SW480 (cell line): Measurements from ENCODE around the gene CNOT6.

ENCODE experiments used
- DNase-seq: peaks from one replicate; pipeline ENCODE4 v3.0.0-alpha.2; 2016; ENCODE audit warnings: low spot score

Gene CNOT6

GRCh38 chr5:180599981-180600553 lies 105.9 kb downstream of the CNOT6 start:
- no peak for DNase-seq

- no peak for DNase-seq
These were observed 106.4 kb downstream of the CNOT6 start for GRCh38 chr5:180600554-180601041.

GRCh38 chr5:180601591-180602480 lies 107.7 kb downstream of the CNOT6 start:
- no peak for DNase-seq

GRCh38 chr5:180602481-180603075 lies 108.4 kb downstream of the CNOT6 start:
- DNase-seq: no peak

GRCh38 chr5:180603076-180603594 lies 109.0 kb downstream of the CNOT6 start:
- DNase-seq: no peak

- DNase-seq: no peak
These were observed 110.1 kb downstream of the CNOT6 start for GRCh38 chr5:180604271-180604670.

GRCh38 chr5:180605554-180606214 lies 111.5 kb downstream of the CNOT6 start:
- peak; percentile 69 for DNase-seq

GRCh38 chr5:180606215-180606785 lies 112.1 kb downstream of the CNOT6 start:
- DNase-seq: no peak

GRCh38 chr5:180607861-180608571 lies 113.8 kb downstream of the CNOT6 start:
- no peak for DNase-seq

GRCh38 chr5:180608572-180609310 lies 114.6 kb downstream of the CNOT6 start:
- no peak for DNase-seq

GRCh38 chr5:180609386-180609785 lies 115.2 kb downstream of the CNOT6 start:
- DNase-seq: no peak

GRCh38 chr5:180609817-180610550 lies 115.8 kb downstream of the CNOT6 start:
- DNase-seq: no peak

- DNase-seq: no peak
These were observed 117.1 kb downstream of the CNOT6 start for GRCh38 chr5:180611140-180611850.

GRCh38 chr5:180612683-180613082 lies 118.5 kb downstream of the CNOT6 start:
- no peak for DNase-seq

- DNase-seq: no peak
These were observed 119.1 kb downstream of the CNOT6 start for GRCh38 chr5:180613188-180613813.

- no peak for DNase-seq
These were observed 119.6 kb downstream of the CNOT6 start for GRCh38 chr5:180613814-180614188.

GRCh38 chr5:180618487-180618828 lies 124.3 kb downstream of the CNOT6 start:
- no peak for DNase-seq

GRCh38 chr5:180618829-180619562 lies 124.8 kb downstream of the CNOT6 start:
- DNase-seq: no peak
